ENCODE results near the gene SLC44A3. TPM values are rescaled to one million over a fixed set of nuclear protein-coding genes. Genes with fewer than 3 reads are reported as not detected.
A peak's percentile ranks its signal among the peaks of the same experiment; 100 is the strongest.

Gene SLC44A3
- total and polyA plus RNA-seq, 2 experiments from 2014 or later, result 2.9 to 4.5 TPM

DNA sequence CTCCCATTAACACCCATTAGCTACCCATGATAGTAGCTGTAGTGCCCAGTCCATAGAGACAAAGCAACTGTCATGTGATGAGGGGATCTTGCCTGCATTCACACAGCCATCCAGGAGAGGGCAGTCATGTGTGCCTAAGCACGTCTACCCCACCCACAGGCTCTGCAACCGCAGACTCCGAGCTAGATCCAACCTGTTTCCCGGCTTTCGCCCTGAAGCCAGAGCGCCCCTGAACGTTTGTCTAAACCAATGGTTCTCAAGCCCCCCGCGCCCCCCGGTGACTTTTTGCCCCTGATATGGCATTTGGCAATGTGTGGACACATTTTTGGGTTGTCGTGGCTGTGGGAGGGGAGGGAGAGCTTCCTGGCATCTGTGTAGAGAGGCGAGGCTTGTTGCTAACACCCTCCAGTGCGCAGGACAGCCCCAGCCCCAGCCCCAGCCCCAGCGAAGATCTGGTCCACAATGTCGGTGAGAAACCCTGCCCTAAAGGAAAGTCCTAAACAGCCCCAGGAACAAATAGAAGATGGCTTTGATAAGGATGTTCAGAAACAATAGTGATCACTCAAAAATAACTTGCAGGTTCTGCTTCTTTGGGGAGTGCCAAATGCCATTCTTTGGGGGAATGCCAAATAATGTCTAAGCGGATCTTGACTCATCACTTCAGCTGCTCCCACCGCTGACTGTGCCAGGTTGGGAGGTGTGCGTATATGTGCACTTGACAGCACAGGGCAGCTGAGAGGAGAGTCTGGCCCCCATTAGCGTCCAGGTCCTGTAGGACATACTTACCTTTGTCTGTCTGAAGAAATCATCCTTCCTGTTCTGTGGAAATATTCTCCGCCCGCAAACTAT, 34.5 kb downstream of the SLC44A3 start:
- H3K27ac ChIP-seq (ENCODE audit: low read depth), result no peak overlapping the region
- H3K9me2 ChIP-seq (ENCODE audit: insufficient read depth), result no peaks in the 10 kb centered on the region; the same call in 1 of the 2 replicates
- no peaks in the 10 kb centered on the region for H3F3A ChIP-seq (replicated peaks; ENCODE audit: low read depth)
- peak overlapping the region; percentile 87; the same call in 1 of the 2 replicates for H2AFZ ChIP-seq
- Mint-ChIP-seq H3K9me3 (no peaks in the 10 kb centered on the region), H3K27me3 (ENCODE audit: insufficient read depth, low read depth, poor library complexity) (no peaks in the 10 kb centered on the region), H3K4me1 (peaks cover 3% of the 10 kb centered on the region; the same call in 2 of the 3 replicates), H3K27ac (no peak overlapping the region), H3K4me3 (no peak overlapping the region), H3K36me3 (ENCODE audit: low read depth) (no peaks in the 10 kb centered on the region)
- H3K27me3 ChIP-seq (ENCODE audit: insufficient read depth), result no peaks in the 10 kb centered on the region
- H3K36me3 ChIP-seq (ENCODE audit: insufficient read depth), result no peaks in the 10 kb centered on the region
- H4K20me1 ChIP-seq (replicated peaks; ENCODE audit: insufficient read depth), result no peaks in the 10 kb centered on the region
- DNase-seq (ENCODE audit: low spot score), result peak; percentile 96
- peak overlapping the region; percentile 53 for H3K4me3 ChIP-seq
- TF ChIP-seq, protein P1, sequence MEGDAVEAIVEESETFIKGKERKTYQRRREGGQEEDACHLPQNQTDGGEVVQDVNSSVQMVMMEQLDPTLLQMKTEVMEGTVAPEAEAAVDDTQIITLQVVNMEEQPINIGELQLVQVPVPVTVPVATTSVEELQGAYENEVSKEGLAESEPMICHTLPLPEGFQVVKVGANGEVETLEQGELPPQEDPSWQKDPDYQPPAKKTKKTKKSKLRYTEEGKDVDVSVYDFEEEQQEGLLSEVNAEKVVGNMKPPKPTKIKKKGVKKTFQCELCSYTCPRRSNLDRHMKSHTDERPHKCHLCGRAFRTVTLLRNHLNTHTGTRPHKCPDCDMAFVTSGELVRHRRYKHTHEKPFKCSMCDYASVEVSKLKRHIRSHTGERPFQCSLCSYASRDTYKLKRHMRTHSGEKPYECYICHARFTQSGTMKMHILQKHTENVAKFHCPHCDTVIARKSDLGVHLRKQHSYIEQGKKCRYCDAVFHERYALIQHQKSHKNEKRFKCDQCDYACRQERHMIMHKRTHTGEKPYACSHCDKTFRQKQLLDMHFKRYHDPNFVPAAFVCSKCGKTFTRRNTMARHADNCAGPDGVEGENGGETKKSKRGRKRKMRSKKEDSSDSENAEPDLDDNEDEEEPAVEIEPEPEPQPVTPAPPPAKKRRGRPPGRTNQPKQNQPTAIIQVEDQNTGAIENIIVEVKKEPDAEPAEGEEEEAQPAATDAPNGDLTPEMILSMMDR (conservative IDR thresholded peaks at IDR 0.05; ENCODE audit: low read depth in 2 of 2), result peak; percentile 85 to 98
- 0 out of 2 replicates have a peak, but pooled peaks have one; percentile 32 for TF ChIP-seq CREB1 (CRISPR knock-in tag; IDR thresholded peaks at IDR 0.05; ENCODE audit: low read depth)
- TF ChIP-seq, protein P2, sequence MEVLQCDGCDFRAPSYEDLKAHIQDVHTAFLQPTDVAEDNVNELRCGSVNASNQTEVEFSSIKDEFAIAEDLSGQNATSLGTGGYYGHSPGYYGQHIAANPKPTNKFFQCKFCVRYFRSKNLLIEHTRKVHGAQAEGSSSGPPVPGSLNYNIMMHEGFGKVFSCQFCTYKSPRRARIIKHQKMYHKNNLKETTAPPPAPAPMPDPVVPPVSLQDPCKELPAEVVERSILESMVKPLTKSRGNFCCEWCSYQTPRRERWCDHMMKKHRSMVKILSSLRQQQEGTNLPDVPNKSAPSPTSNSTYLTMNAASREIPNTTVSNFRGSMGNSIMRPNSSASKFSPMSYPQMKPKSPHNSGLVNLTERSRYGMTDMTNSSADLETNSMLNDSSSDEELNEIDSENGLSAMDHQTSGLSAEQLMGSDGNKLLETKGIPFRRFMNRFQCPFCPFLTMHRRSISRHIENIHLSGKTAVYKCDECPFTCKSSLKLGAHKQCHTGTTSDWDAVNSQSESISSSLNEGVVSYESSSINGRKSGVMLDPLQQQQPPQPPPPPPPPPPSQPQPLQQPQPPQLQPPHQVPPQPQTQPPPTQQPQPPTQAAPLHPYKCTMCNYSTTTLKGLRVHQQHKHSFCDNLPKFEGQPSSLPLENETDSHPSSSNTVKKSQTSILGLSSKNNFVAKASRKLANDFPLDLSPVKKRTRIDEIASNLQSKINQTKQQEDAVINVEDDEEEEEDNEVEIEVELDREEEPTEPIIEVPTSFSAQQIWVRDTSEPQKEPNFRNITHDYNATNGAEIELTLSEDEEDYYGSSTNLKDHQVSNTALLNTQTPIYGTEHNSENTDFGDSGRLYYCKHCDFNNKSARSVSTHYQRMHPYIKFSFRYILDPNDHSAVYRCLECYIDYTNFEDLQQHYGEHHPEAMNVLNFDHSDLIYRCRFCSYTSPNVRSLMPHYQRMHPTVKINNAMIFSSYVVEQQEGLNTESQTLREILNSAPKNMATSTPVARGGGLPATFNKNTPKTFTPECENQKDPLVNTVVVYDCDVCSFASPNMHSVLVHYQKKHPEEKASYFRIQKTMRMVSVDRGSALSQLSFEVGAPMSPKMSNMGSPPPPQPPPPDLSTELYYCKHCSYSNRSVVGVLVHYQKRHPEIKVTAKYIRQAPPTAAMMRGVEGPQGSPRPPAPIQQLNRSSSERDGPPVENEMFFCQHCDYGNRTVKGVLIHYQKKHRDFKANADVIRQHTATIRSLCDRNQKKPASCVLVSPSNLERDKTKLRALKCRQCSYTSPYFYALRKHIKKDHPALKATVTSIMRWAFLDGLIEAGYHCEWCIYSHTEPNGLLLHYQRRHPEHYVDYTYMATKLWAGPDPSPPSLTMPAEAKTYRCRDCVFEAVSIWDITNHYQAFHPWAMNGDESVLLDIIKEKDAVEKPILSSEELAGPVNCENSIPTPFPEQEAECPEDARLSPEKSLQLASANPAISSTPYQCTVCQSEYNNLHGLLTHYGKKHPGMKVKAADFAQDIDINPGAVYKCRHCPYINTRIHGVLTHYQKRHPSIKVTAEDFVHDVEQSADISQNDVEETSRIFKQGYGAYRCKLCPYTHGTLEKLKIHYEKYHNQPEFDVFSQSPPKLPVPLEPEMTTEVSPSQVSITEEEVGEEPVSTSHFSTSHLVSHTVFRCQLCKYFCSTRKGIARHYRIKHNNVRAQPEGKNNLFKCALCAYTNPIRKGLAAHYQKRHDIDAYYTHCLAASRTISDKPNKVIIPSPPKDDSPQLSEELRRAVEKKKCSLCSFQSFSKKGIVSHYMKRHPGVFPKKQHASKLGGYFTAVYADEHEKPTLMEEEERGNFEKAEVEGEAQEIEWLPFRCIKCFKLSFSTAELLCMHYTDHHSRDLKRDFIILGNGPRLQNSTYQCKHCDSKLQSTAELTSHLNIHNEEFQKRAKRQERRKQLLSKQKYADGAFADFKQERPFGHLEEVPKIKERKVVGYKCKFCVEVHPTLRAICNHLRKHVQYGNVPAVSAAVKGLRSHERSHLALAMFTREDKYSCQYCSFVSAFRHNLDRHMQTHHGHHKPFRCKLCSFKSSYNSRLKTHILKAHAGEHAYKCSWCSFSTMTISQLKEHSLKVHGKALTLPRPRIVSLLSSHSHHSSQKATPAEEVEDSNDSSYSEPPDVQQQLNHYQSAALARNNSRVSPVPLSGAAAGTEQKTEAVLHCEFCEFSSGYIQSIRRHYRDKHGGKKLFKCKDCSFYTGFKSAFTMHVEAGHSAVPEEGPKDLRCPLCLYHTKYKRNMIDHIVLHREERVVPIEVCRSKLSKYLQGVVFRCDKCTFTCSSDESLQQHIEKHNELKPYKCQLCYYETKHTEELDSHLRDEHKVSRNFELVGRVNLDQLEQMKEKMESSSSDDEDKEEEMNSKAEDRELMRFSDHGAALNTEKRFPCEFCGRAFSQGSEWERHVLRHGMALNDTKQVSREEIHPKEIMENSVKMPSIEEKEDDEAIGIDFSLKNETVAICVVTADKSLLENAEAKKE (CRISPR knock-in tag; IDR thresholded peaks at IDR 0.05), result no peak
- H3K4me1 ChIP-seq (ENCODE audit: insufficient read depth), result peaks cover 6% of the 10 kb centered on the region
- no peaks in the 10 kb centered on the region for H3K79me2 ChIP-seq (replicated peaks; ENCODE audit: insufficient read depth)
- peak overlapping the region; percentile 84 for H3K4me2 ChIP-seq
- ATAC-seq, result peak; percentile 96

Measured in GM23338 (cell line).